ENCODE results near the gene NSL1.
"Not testable (repeated sequence)": the region's sequence is repeated elsewhere in the genome, so short reads cannot be mapped to it uniquely, and the experiment has no call there.

NSL1 gene

DNA sequence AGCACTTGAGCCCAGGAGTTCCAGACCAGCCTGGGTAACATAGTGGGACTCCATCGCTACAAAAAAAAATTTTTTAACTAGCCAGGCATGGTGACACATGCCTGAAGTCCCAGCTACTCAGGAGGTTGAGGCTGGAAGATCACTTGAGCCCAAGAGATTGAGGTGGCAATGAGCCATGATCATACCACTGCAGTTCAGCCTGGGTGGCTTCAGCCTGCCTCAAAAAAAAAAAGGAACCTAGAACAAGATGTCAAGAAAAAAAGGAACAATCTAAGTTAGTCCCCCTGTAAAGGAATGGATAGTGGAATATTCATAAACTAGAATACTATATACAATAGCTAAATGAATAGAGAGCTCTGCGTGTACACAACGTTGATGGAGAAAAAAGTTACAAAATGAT lies 14.4 kb downstream of the NSL1 start:
- Histone ChIP-seq H3K36me3 (ENCODE audit: insufficient read depth, low read length) (peaks cover 38% of the 10 kb centered on the region), H3K4me3 (ENCODE audit: low read length) (no peak overlapping the region), H2AFZ (ENCODE audit: low read depth, low read length) (no peak overlapping the region), H3K9me3 (ENCODE audit: low read length) (peaks cover 6% of the 10 kb centered on the region), H3K27me3 (ENCODE audit: insufficient read depth, low read length) (no peaks in the 10 kb centered on the region), H3K4me1 (ENCODE audit: insufficient read depth, low read length) (no peaks in the 10 kb centered on the region)

DNA sequence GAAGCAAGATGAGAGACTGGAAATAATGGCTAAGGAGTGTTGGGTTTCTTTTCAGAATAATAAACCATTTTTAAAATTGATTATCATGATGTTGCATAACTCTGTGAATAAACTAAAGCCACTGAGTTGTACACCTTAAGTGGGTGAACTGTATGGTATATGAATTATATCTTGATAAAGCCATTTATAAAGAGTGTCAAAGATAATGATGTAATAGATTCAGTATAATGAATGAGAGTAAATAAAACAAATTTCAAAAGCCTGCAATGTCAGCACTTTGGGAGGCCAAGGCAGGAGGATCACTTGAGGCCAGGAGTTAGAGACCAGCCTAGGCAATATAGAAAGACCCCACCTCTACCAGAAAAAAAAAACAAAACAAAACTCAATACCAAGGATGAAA lies 16.3 kb downstream of the NSL1 start:
- Histone ChIP-seq H3K9me3 (ENCODE audit: low read length) (peaks cover 7% of the 10 kb centered on the region), H3K27me3 (ENCODE audit: insufficient read depth, low read length) (no peaks in the 10 kb centered on the region), H3K4me3 (ENCODE audit: low read length) (no peak overlapping the region), H2AFZ (ENCODE audit: low read depth, low read length) (no peak overlapping the region), H3K4me1 (ENCODE audit: insufficient read depth, low read length) (no peaks in the 10 kb centered on the region), H3K36me3 (ENCODE audit: insufficient read depth, low read length) (peaks cover 26% of the 10 kb centered on the region)

DNA sequence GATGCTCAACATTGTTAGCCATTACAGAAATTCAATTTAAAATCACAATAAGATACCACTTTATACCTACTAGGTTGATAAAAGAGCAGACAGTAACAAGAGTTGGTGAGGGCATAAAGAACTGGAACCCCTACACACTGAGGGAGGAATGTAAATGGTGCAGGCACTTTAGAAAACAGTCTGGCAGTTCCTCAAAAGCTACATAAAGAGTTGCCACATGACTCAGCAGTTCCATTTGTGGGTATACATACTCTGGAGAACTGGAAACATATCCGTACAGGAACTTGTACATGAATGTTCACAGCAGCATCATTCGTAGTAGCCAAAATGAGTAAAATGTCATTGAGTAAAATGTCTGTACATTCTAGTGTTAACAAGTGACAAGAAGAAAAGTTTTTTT lies 17.0 kb downstream of the NSL1 start:
- Histone ChIP-seq H3K27me3 (ENCODE audit: insufficient read depth, low read length) (no peaks in the 10 kb centered on the region), H3K4me3 (ENCODE audit: low read length) (no peak overlapping the region), H3K9me3 (ENCODE audit: low read length) (peaks cover 7% of the 10 kb centered on the region), H2AFZ (ENCODE audit: low read depth, low read length) (no peak overlapping the region), H3K4me1 (ENCODE audit: insufficient read depth, low read length) (no peaks in the 10 kb centered on the region), H3K36me3 (ENCODE audit: insufficient read depth, low read length) (peaks cover 26% of the 10 kb centered on the region)

DNA sequence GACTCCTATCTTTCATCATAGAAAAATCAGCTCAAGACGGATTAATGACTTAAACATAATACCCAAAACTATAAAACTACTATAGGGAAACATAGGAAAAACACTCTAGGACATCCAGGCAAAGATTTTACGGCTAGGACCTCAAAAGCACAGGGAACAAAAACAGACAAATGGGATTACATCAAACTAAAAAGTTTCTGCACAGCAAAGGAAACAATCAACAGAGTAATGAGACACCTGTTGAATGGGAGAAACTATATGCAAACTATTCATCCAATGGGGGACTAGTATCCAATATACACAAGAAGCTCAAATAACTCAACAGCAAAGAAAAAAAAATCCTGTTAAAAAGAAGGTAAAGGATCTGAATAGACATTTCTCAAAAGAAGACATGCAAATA lies 18.6 kb downstream of the NSL1 start:
- Histone ChIP-seq H3K4me1 (ENCODE audit: insufficient read depth, low read length) (no peaks in the 10 kb centered on the region), H3K27me3 (ENCODE audit: insufficient read depth, low read length) (no peaks in the 10 kb centered on the region), H2AFZ (ENCODE audit: low read depth, low read length) (no peak overlapping the region), H3K4me3 (ENCODE audit: low read length) (no peak overlapping the region), H3K36me3 (ENCODE audit: insufficient read depth, low read length) (peaks cover 31% of the 10 kb centered on the region), H3K9me3 (ENCODE audit: low read length) (peaks cover 15% of the 10 kb centered on the region)

DNA sequence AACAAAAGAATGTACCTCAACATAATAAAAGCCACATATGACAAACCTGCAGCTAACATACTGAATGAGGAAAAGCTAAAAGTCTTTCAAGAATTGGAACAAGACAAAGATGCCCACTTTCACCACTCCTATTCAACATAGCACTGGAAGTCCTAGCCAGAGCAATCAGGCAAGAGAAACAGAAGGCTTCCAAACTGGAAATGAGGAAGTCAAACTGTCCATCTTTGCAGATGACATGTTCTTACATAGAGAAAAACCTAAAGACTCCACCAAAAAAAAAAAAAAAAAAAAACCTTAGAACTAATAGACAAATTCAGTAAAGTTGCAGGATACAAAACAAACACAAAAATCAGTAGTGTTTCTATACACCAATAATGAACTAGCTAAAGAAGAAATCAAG lies 20.2 kb downstream of the NSL1 start:
- H3K4me3 ChIP-seq (ENCODE audit: low read length), result no peak overlapping the region
- no peaks in the 10 kb centered on the region for H3K4me1 ChIP-seq (ENCODE audit: insufficient read depth, low read length)
- no peaks in the 10 kb centered on the region for H3K27me3 ChIP-seq (ENCODE audit: insufficient read depth, low read length)
- H3K36me3 ChIP-seq (ENCODE audit: insufficient read depth, low read length), result peaks cover 23% of the 10 kb centered on the region
- no peak overlapping the region for H2AFZ ChIP-seq (ENCODE audit: low read depth, low read length)
- peaks cover 14% of the 10 kb centered on the region for H3K9me3 ChIP-seq (ENCODE audit: low read length)

DNA sequence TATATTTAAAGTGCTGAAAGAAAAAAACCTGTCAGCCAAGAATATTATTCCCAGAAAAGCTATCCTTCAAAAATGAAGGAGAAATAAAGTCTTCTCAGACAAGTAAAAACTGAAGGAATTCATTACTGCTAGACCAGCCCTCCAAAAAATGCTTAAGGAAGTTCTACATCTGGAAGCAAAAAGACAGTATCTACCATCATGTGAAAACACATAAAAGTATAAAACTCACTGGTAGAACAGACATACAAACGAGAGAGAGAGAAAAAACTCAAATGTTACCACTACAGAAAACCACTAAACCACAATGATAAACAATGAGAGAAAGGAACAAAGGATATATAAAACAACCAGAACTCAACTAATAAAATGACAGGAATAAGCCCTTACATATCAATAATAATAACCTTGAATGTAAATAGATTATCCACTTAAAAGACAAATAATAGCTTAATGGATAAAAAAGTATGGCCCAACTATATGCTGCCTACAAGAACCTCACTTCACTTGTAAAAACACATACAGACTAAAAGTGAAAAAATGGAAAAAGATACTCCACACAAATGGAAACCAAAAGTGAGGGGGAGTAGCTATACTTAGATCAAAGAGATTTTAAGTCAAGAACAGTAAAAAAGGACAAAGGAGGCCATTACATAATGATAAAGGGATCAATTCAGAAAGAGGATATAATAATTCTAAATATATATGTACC lies 22.0 kb downstream of the NSL1 start:
- H3K4me1 ChIP-seq (ENCODE audit: insufficient read depth, low read length), result no peaks in the 10 kb centered on the region
- no peaks in the 10 kb centered on the region for H3K27me3 ChIP-seq (ENCODE audit: insufficient read depth, low read length)
- H2AFZ ChIP-seq (ENCODE audit: low read depth, low read length), result no peak overlapping the region
- peaks cover 14% of the 10 kb centered on the region for H3K9me3 ChIP-seq (ENCODE audit: low read length)
- H3K4me3 ChIP-seq (ENCODE audit: low read length), result no peak overlapping the region
- peaks cover 24% of the 10 kb centered on the region for H3K36me3 ChIP-seq (ENCODE audit: insufficient read depth, low read length)

DNA sequence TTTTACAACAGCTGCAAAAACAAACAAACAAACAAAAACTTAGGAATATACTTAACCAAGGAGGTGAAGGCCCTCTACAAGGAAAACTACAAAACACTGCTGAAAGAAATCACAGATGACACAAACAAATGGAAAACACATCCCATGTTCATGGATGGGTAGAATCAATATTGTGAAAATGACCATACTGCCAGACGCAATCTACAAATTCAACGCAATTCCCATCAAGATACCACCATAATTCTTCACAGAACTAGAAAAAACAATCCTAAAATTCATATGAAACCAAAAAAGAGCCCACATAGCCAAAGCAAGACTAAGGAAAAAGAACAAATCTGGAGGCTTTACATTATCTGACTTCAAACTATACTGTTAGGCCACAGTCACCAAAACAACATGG lies 24.8 kb downstream of the NSL1 start:
- peaks cover 25% of the 10 kb centered on the region for H3K36me3 ChIP-seq (ENCODE audit: insufficient read depth, low read length)
- H3K9me3 ChIP-seq (ENCODE audit: low read length), result peaks cover 14% of the 10 kb centered on the region
- not testable (repeated sequence) for H3K4me3 ChIP-seq (ENCODE audit: low read length); H2AFZ ChIP-seq (ENCODE audit: low read depth, low read length); H3K27me3 ChIP-seq (ENCODE audit: insufficient read depth, low read length); H3K4me1 ChIP-seq (ENCODE audit: insufficient read depth, low read length)

DNA sequence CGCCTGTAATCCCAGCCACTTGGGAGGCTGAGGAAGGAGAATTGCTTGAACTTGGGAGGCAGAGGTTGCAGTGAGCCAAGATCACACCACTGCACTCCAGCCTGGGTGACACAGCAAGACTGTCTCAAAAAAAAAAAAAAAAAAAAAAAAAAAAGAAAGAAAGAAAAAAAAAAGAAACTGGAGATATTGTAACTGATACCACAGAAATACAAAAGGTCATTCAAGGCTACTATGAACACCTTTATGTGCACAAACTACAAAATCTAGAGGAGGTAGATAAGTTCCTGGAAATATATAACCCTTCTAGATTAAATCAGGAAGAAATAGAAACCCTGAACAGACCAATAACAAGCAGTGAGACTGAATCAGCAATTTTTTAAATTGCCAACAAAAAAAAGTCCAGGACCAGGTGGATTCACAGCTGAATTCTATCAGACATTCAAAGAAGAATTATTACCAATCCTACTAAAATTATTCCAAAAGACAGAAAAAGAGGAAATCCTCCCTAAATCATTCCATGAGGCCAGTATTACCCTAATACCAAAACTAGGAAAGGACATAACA lies 26.8 kb downstream of the NSL1 start:
- not testable (repeated sequence) for H3K27me3 ChIP-seq (ENCODE audit: insufficient read depth, low read length); H2AFZ ChIP-seq (ENCODE audit: low read depth, low read length); H3K4me1 ChIP-seq (ENCODE audit: insufficient read depth, low read length); H3K4me3 ChIP-seq (ENCODE audit: low read length)
- Histone ChIP-seq H3K9me3 (ENCODE audit: low read length) (peaks cover 21% of the 10 kb centered on the region), H3K36me3 (ENCODE audit: insufficient read depth, low read length) (peaks cover 22% of the 10 kb centered on the region)

DNA sequence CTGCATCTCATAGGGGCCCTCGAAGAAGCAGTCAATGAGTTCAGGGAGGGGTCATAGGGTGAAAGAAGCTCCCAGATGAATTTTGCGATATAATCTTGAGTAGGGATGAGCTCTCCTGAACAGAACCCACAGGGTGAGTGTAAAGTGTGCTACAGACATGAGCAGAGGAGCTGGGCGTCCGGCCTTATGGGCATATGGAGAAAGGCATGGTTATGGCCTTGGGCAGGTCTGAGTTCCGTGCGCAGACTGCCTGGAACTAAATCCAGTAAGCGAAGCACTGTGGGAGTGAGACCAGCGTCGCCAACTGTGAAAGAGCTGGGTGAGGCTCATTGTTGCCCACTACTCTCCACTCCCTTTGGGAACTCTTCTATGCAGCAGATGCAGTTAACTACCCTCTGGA lies 28.7 kb downstream of the NSL1 start:
- Histone ChIP-seq H3K9me3 (ENCODE audit: low read length) (peaks cover 10% of the 10 kb centered on the region), H3K4me3 (ENCODE audit: low read length) (no peak overlapping the region), H3K27me3 (ENCODE audit: insufficient read depth, low read length) (no peaks in the 10 kb centered on the region), H3K4me1 (ENCODE audit: insufficient read depth, low read length) (no peaks in the 10 kb centered on the region), H3K36me3 (ENCODE audit: insufficient read depth, low read length) (peaks cover 14% of the 10 kb centered on the region), H2AFZ (ENCODE audit: low read depth, low read length) (no peak overlapping the region)

DNA sequence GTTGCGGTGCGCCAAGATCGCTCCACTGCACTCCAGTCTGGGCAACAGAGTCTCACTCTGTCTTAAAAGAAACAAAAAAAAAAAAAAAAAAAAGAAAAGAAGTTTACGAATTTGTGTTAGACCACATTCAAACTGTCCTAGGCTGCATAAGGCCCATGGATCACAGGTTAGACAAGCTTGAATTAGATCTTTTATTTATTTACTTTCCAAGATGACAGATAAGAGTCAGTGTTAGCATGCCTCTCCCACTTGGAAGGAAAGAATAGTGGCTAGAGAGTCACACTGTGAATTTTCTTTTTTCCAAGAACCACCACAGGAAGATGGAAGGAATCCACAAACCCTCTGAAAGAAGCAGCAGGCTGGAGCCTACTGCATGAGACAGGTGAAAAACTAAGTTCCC lies 29.3 kb downstream of the NSL1 start:
- peaks cover 19% of the 10 kb centered on the region for H3K36me3 ChIP-seq (ENCODE audit: insufficient read depth, low read length)
- no peak overlapping the region for H2AFZ ChIP-seq (ENCODE audit: low read depth, low read length)
- no peaks in the 10 kb centered on the region for H3K27me3 ChIP-seq (ENCODE audit: insufficient read depth, low read length)
- H3K9me3 ChIP-seq (ENCODE audit: low read length), result peaks cover 10% of the 10 kb centered on the region
- no peak overlapping the region for H3K4me3 ChIP-seq (ENCODE audit: low read length)
- H3K4me1 ChIP-seq (ENCODE audit: insufficient read depth, low read length), result no peaks in the 10 kb centered on the region

DNA sequence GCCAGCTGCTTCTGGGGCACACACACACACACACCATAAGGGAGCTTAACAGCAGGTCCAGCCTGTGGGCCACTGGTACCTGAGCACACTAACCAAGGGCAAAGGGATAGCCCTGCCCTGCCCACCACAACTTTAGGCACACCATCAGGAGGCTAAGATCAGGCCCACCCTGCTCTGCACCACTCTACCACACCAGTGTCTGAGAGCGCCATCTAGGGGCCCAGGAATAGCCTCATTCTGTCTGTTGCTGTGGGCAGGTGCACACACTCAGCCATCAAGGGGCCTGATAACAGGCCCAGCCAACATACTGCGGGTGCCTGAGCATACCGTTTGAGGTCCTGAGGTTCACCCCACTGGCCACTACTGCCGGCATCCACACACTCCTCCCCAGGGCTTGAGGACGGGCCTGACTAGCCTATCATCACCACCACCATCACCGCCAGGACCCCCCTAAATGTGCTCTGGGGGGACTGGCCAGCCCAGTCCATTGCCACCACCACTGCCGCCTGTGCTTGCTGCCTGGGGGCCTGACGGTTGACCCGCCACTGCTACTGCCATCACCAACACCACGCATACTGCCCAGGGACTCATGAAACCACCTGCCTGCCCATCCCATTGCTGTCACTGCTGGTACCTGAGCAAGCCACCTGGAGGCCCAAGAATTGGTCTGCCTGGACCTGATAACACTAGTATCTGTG lies 31.3 kb downstream of the NSL1 start:
- peaks cover 24% of the 10 kb centered on the region for H3K36me3 ChIP-seq (ENCODE audit: insufficient read depth, low read length)
- no peak overlapping the region for H3K4me3 ChIP-seq (ENCODE audit: low read length)

DNA sequence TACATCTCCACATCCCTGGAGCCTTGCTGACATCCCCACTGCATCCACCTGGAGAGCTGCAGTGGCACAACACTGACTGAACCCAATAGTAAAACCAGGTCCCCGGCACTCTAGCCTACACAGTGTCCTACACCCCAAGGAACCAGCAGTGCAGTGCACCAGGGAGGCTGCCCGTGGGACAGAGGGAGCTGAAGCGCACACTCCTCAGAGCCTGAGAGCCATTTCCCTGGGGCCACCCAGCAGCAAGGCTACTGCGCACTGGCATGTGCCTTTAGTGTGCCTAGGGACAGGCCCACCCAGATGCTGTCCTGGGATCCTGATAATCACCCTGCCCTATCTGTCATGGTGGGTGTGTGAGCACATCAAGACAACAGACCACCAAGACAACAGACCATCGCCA lies 31.9 kb downstream of the NSL1 start:
- Histone ChIP-seq H3K9me3 (ENCODE audit: low read length) (peaks cover 10% of the 10 kb centered on the region), H3K27me3 (ENCODE audit: insufficient read depth, low read length) (no peaks in the 10 kb centered on the region), H2AFZ (ENCODE audit: low read depth, low read length) (no peak overlapping the region), H3K4me1 (ENCODE audit: insufficient read depth, low read length) (no peaks in the 10 kb centered on the region), H3K36me3 (ENCODE audit: insufficient read depth, low read length) (peaks cover 22% of the 10 kb centered on the region), H3K4me3 (ENCODE audit: low read length) (no peak overlapping the region)

More for the DNA sequence above, 31.3 kb downstream of the NSL1 start:
- H3K9me3 ChIP-seq (ENCODE audit: low read length), result peaks cover 10% of the 10 kb centered on the region
- no peak overlapping the region for H2AFZ ChIP-seq (ENCODE audit: low read depth, low read length)
- no peaks in the 10 kb centered on the region for H3K27me3 ChIP-seq (ENCODE audit: insufficient read depth, low read length)
- H3K4me1 ChIP-seq (ENCODE audit: insufficient read depth, low read length), result no peaks in the 10 kb centered on the region

DNA sequence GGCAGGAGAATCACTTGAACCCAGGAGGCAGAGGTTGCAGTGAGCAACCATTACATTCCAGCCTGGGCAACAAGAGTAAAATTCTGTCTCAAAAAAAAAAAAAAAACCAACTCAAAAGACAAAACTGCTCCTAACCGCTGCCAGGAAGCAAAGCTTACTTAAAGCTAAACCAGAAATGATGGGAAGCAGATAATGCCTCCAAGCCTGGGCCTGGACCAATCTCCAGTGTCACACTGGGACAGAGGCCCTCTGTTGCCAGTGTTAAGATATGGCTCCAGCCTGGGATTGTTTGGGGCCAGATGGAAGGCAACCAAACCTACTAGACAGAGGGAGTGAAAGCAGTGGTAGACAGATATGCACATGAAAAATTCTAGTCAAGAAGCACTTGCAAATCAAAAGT lies 36.9 kb downstream of the NSL1 start:
- H3K9me3 ChIP-seq (ENCODE audit: low read length), result no peaks in the 10 kb centered on the region
- H2AFZ ChIP-seq (ENCODE audit: low read depth, low read length), result no peak overlapping the region
- no peak overlapping the region for H3K4me3 ChIP-seq (ENCODE audit: low read length)
- peaks cover 13% of the 10 kb centered on the region for H3K36me3 ChIP-seq (ENCODE audit: insufficient read depth, low read length)
- H3K4me1 ChIP-seq (ENCODE audit: insufficient read depth, low read length), result no peaks in the 10 kb centered on the region
- no peaks in the 10 kb centered on the region for H3K27me3 ChIP-seq (ENCODE audit: insufficient read depth, low read length)
